GM21526 (cell line): ENCODE measurements around the gene GHRL.

ENCODE experiments used
- ATAC-seq: cut with Tn5 transposase; IDR thresholded peaks from one replicate; pipeline ENCODE4 v1.9.1; 2021; ENCODE audit warnings: moderate library complexity; ENCODE audit not compliant: unreplicated experiment, low FRiP score

GHRL gene, protein sequence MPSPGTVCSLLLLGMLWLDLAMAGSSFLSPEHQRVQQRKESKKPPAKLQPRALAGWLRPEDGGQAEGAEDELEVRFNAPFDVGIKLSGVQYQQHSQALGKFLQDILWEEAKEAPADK

DNA sequence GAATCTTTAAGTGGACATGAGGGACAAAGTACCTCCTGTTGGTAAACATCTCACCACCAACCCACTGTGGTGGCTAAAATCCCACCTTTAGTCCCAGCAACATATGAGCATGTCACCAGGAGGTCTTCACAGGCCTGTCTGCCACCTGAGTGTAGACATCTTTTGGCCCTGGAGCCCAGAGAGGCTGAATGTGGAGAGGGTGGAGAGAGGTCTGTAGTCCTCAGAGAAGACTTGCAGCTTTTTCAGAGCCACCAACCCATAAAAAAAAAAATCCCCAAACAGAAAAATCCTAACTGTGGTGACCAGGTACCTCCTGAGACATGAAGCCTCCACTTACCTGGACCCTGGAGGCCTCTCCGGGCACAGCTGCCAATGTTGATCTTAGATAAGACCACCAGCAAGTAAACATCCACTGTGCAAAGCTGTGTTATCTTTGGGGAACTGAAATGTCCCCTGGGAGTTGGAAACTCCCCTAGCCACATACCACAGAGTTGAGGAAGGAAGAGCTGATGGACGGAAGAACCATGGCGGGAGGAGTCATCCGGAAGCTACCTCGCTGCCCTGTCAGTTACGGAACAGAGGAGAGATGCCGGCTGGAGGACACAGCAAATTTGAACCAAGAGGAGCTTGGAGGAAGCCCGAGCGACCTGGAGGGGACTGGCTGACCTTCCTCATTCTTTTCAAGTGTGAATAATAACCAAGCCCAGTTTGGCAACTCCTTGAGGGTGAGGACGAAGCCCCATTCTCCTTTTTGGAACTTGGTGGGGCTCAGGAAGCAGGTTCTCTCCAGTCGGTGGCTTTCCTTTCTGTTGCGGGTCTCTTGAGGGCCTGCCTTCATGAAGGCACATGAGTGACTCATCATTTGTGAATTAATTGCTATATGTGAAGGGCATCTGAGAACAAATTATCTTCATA, at the start of gene GHRL:
TSS of gene GHRL (minus strand) at position 443 of the 915 bp plus-strand sequence. CDS start 2,767 bp downstream, outside the sequence.
- ATAC-seq = peak; percentile 50

DNA sequence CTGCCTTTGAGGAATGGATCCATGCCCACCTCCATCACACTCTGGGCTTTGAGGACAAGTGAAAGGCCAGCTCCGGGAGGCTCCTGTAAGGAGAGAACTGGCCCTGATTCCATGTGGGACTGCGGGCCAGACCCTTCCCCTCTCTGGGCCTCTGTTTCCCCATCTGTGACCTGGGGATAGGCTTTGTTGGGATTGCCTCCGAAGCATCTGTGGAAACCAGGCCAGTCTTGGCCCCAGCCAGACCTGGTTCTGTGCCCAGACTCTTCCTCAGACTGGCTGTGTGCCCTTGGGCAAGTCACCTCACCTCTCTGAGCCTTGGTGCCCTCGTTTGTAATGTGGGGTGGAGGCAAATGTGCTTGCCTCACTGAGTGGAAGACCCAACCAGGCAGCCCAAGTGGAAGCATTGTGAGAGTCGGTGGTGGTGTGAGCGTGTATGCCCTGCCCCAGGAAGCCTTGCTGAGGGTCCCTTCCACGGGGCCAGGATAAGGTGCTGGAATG, 49.2 kb upstream of the GHRL start:
- no peak for ATAC-seq

DNA sequence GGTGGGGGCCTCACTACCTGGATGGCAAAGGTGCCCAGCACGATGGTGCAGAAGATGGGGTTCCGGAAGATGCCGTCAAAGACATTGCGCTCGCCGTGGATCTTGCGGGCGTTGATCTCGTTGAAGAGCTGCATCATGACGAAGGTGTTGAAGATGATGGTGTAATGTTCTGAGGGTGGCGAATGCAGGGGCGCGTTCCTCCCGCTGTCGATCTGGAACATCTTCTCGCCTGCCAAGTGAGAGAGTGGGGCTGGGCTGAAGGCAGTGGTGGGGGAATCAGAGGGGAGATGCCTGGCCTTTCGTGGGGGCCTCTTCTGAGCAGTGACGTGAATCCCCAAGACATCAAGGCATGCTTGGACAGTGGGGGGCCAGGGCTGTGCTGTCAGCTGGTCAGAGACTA, 47.7 kb upstream of the GHRL start:
- ATAC-seq = no peak

GRCh38 chr3:10340046-10340445, 47.3 kb upstream of the GHRL start:
- no peak for ATAC-seq

GRCh38 chr3:10339376-10339955, 46.7 kb upstream of the GHRL start:
- no peak for ATAC-seq

- ATAC-seq = no peak
These were observed 46.0 kb upstream of the GHRL start for GRCh38 chr3:10338591-10339353.

DNA sequence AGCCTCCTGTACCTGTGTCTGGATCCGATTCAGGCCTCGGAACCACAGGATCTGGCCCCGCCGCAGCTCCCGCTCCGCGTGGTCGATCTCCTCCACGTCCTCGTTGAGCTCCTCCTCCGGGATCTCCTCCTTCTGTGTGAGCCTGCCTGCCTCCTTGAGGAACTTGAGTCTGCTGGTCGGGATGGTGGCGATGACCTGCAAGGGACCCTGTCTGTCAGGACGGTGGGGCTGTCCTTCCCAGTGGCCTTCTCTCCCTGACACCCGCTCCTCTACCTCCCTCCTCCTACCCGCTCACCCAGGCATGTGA, 45.4 kb upstream of the GHRL start:
- no peak for ATAC-seq

DNA sequence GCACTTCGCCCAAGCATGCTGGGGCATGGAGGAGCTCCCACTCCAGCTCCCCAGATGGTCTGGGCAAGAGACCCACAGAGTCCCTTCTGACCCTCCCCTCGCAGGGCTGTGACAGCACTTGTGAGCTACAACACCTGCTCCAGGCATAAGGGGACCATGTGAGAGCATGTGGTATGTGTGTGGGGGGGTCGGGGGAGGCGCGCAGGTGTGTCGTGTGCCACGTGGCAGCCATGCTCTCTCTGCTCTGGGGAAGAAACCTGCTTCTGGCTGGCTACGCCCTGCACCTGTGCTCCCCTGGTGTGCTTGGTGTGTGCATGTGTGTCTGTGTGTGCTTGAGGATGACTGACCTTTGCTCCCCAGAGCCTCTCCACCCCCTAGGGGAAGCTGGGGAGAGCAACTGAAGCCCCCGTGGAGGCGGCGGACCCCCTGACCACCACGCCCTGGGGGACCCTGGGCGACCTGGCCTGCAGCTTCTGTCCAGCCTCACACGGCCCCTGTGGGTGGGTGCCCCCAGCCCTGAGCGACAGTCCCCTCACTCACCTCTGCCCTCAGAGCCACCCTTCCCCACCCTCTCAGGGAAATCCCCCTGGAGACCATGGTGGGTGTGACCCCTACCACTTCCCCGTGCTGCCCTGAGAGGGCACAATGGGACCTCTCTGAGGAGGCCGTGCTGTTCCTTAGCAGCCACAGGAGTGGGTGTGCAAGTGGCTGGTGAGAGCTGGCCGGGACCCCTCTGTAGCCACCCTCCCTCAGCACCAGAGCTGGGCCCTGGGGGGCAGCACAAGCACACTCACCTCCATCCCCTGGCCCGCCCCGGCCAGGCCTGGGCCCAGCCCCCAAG, 44.8 kb upstream of the GHRL start:
- ATAC-seq = no peak

DNA sequence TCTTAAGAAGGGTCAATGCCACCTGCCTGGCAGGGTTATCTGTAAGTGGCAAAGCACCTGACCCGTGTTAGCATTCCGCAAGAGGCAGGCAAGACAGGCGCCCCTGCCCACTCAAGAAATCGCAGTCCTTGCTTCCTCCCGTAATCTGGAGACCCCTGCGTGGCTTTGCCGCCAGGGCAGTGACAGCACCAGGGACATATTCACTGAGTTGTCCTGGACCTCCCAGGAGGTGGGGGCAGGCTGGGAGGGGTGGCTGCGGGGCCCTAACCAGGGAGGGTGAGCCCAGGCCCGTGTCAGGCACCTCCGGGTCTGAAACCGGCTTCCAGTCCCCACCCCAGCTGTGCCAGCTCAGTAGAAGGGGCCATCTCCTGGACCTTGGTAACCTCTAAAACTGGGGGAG, 44.0 kb upstream of the GHRL start:
- no peak for ATAC-seq

- ATAC-seq = no peak
These were observed 43.3 kb upstream of the GHRL start for GRCh38 chr3:10335871-10336622.

DNA sequence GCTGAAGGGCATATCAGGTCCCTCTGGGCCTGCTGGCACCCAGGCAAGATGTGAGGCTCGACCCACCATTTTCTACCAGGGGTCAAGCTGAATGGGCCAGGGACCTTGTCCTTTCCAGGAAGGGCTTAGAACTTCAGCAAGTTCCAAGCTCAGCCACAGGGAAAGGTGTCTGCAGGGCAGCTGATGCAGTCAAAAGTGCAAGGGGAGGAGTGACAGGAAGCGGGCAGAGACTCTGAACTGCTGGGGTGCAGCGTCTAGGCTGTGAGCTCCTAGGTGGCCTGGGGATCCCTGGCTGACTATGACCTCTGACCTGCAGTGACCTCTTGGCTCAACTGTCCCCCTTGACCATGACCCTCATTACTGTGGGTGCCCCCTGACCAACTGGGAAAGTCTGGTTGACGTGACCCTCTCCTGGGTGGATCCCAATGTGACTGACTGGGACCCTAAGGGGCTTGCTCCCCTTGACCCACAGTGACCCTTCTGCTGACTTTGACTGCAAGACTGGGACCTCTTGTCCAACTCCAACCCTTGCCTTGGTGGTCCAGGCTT, 42.5 kb upstream of the GHRL start:
- no peak for ATAC-seq

DNA sequence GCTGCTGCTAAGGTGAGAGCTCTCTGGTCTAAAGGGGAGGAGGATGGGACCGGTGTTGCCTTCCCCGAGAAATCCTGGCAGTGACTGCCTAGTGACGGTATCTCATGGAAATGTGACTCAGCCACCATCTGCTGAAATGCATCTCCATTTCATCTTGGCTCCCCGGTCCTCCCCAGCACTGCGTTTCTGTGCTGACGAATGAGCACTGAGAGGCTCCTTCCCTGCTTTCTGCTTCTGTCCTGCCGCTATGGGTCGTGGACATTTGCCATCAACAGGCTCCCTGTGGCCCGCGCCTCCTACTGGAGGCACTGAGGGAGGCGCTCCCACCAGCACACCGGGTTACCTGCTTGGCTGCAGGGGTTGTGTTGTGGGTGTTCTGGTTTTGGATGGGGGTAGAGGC, 41.7 kb upstream of the GHRL start:
- ATAC-seq = no peak

DNA sequence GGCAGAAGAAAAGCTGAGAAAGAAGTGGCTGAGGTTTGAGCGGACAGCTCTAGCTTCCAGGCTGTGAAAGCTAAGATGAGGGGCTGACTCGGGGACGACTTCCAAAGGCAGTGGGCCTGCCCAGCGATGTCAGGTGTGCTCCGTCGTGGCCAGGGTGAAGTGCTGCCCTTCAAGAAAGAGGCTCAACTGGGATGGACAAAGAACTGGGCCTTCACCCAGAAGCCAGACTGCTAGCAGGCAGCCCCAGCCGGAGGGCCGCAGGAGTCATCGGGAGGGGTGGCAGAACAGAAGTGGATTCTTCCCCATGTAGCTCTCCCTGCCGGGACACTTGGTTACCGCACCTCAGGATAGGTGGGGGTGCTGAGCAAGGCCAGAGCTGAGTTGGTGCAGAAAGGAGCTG, 41.3 kb upstream of the GHRL start:
- ATAC-seq = no peak

DNA sequence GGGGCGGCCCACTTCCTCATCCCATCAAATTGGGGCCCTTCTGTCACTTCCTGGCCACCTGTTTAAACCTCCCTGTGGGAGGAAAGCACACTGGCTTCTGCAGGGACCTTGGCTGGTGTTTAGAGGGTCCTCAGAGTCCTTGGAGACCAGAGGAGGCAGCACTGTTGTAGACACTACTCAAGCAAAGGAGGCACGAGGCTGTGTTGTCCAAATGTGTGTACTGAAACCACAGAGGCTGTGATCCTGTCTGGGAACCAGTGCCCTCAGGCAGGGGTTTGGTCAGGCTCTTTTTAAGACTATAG, 40.6 kb upstream of the GHRL start:
- no peak for ATAC-seq

- no peak for ATAC-seq
These were observed 40.0 kb upstream of the GHRL start for GRCh38 chr3:10332481-10333348.

DNA sequence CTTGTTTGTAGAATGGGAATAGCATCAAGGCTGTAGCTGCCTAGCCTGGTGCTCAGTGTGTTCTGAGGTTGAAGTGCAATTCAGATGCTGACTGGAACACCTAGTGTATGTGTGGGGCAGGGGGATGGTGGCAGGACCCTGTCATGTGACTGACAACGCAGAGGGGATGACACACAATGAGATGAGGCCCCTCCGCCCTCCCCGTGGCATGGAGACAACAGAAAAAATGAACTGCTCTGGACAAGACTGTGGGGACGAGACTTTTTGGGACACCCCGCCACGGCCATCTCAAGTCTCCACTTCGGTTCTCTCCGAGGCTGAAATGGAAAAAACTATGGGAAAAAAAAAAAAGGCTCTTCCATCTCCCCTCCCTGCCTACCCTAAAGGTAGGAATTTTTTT, 38.6 kb upstream of the GHRL start:
- ATAC-seq = no peak

- no peak for ATAC-seq
These were observed 37.6 kb upstream of the GHRL start for GRCh38 chr3:10330319-10330718.

GRCh38 chr3:10329495-10330015, 36.8 kb upstream of the GHRL start:
- ATAC-seq = no peak
